DND-41 (cell line): ENCODE results near the gene IL4I1.

Source experiments
- ATAC-seq: fragments of 200-7000 bp; cut with Tn5 transposase; 3 replicates; pipeline ENCODE4 v1.9.1; 2021; ENCODE audit warnings: low read depth; ENCODE audit not compliant: insufficient read depth
- DNase-seq: peaks from one replicate; pipeline ENCODE4 v3.0.0-alpha.2; 2020
- H2AFZ ChIP-seq: 2 replicates; pipeline ENCODE4 v1.6.0; 2012; ENCODE audit warnings: low read depth, low read length
- H3K27ac ChIP-seq: 2 replicates; pipeline ENCODE4 v1.5.1; 2012; ENCODE audit warnings: low read length, inconsistent platforms
- H3K27me3 ChIP-seq: fragments of 200-600 bp; sonication (generic); 2 replicates; pipeline ENCODE4 v1.6.0; 2012; ENCODE audit warnings: low read length, mild to moderate bottlenecking, inconsistent platforms; ENCODE audit not compliant: insufficient read depth, poor library complexity
- H3K36me3 ChIP-seq: 2 replicates; pipeline ENCODE4 v1.5.1; 2012; ENCODE audit warnings: low read length, inconsistent platforms; ENCODE audit not compliant: insufficient read depth
- H3K4me1 ChIP-seq: 2 replicates; pipeline ENCODE4 v1.5.1; 2012; ENCODE audit warnings: mild to moderate bottlenecking, low read length; ENCODE audit not compliant: insufficient read depth
- H3K4me2 ChIP-seq: 2 replicates; pipeline ENCODE4 v1.6.0; 2012; ENCODE audit warnings: mild to moderate bottlenecking, moderate library complexity, low read length, inconsistent platforms; ENCODE audit not compliant: insufficient read depth
- H3K4me3 ChIP-seq, 2 experiments: fragments of 200-600 bp in 1 of 2; shearing (Covaris generic) in 1 of 2; 2 replicates each; pipeline ENCODE4 v1.5.1; 2012 to 2016; ENCODE audit warnings: inconsistent platforms in 2 of 2, low read length in 2 of 2, mild to moderate bottlenecking in 2 of 2, low read depth in 1 of 2, moderate library complexity in 1 of 2
- H3K79me2 ChIP-seq: 2 replicates; pipeline ENCODE4 v1.6.0; 2012; ENCODE audit warnings: low read length, inconsistent platforms; ENCODE audit not compliant: insufficient read depth
- H3K9ac ChIP-seq: 2 replicates; pipeline ENCODE4 v1.6.0; 2012; ENCODE audit warnings: low read depth, mild to moderate bottlenecking, inconsistent platforms, low read length, moderate library complexity
- H3K9me3 ChIP-seq: 2 replicates; pipeline ENCODE4 v1.5.1; 2012; ENCODE audit warnings: low read length, moderate library complexity, mild to moderate bottlenecking, inconsistent platforms; ENCODE audit not compliant: insufficient read depth, severe bottlenecking
- H4K20me1 ChIP-seq: 2 replicates; pipeline ENCODE4 v1.6.0; 2012; ENCODE audit warnings: low read length; ENCODE audit not compliant: insufficient read depth
- EZH2 ChIP-seq: IDR thresholded peaks from 3 replicates; pipeline ENCODE4 v1.6.1; 2012; ENCODE audit warnings: borderline replicate concordance, low read depth, mild to moderate bottlenecking, moderate library complexity, low read length, inconsistent platforms; ENCODE audit not compliant: severe bottlenecking
- TF ChIP-seq, protein P1 (sequence below): IDR thresholded peaks from 2 replicates; pipeline ENCODE4 v1.5.1; 2012; ENCODE audit warnings: borderline replicate concordance, low read length, moderate library complexity, mild to moderate bottlenecking; ENCODE audit not compliant: poor library complexity, severe bottlenecking; ENCODE audit errors: extremely low read depth

Gene IL4I1

DNA sequence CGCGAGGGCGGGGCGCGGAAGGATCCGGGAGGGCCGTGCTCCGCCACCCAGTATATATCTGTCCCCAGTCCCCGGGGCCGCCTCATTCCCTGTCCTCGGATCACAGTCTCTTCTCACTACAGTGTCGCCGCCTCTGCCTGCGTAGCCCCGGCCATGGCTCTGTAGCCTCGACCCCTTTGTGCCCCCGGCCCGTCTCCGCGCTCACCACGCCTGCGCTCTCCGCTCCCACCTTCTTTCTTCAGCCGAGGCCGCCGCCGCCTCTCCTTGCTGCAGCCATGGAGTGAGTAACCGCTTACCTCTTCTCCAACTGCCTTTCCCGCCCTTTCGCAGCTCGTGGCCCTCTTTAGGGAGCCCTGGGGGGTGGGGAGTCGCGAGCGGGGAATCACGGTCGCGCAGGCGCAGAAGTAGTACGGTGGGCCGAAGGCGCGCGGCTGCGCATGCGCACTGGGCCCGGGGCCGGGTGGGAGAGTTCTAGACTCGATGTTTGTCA is 32.5 kb upstream of the IL4I1 start, which contains the start of the genes ATF5 and NUP62:
TSS of gene ATF5 (plus strand) at position 85 of the 490 bp plus-strand sequence. CDS start 1,646 bp downstream, outside the sequence.
TSS of gene NUP62 (minus strand) at position 384 of the 490 bp plus-strand sequence. CDS start 19,697 bp downstream, outside the sequence.
- peaks cover 93% of the 10 kb centered on the region for H3K79me2 ChIP-seq
- H3K4me2 ChIP-seq, result peak within 1 kb of the TSS; percentile 76
- peaks cover 79% of the 10 kb centered on the region for H3K36me3 ChIP-seq
- peak within 1 kb of the TSS; percentile 97 for H3K4me3 ChIP-seq
- H3K9ac ChIP-seq, result peak within 1 kb of the TSS; percentile 94
- H2AFZ ChIP-seq, result peak within 1 kb of the TSS; percentile 78
- no peaks in the 10 kb centered on the region for H3K9me3 ChIP-seq
- H3K27ac ChIP-seq, result peak within 1 kb of the TSS; percentile 97
- no peak for TF ChIP-seq EZH2
- TF ChIP-seq, protein P1, sequence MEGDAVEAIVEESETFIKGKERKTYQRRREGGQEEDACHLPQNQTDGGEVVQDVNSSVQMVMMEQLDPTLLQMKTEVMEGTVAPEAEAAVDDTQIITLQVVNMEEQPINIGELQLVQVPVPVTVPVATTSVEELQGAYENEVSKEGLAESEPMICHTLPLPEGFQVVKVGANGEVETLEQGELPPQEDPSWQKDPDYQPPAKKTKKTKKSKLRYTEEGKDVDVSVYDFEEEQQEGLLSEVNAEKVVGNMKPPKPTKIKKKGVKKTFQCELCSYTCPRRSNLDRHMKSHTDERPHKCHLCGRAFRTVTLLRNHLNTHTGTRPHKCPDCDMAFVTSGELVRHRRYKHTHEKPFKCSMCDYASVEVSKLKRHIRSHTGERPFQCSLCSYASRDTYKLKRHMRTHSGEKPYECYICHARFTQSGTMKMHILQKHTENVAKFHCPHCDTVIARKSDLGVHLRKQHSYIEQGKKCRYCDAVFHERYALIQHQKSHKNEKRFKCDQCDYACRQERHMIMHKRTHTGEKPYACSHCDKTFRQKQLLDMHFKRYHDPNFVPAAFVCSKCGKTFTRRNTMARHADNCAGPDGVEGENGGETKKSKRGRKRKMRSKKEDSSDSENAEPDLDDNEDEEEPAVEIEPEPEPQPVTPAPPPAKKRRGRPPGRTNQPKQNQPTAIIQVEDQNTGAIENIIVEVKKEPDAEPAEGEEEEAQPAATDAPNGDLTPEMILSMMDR, result no peak
- ATAC-seq (peak; percentile 46), DNase-seq (peak; percentile 93)
- H3K27me3 ChIP-seq, result no peaks in the 10 kb centered on the region
- H4K20me1 ChIP-seq, result peaks cover 71% of the 10 kb centered on the region
- H3K4me1 ChIP-seq, result peaks cover 74% of the 10 kb centered on the region

DNA sequence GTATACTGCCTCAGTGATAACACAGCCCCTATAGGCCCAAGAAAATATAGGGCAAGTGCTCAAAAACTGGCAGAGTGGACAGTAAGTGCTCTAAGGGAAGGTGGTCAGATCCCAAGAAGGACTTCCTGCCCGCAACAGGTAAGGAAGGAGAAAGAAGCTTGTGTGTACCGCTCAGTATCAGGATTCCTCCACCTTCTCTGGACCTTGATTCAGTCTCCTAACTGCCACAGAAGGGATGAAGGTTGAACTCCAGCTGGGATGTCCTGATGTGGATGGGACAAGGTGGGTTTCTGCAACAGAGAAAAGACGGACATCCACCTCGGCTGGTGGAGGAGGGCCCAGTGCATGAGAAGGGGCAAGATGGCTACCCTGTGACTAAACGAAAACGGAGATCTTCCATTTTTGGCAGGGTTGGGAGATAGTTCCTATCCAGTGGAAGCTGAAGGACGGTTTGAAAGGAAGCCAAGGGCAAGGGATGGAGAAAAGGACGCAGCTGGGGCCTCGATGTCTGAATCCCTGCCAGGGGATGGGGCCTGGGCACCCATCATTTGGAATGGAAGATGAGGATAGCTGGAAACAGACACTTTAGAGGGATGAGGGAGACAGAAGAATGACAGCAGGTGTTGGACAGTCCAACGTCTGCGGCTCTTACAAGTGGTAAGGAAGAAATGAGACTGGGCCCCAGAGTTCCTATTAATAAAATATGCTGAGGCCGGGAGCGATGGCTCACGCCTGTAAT is 31.0 kb upstream of the IL4I1 start:
- ATAC-seq, result no peak
- Histone ChIP-seq H4K20me1 (peaks cover 75% of the 10 kb centered on the region), H2AFZ (no peak overlapping the region), H3K36me3 (peaks cover 84% of the 10 kb centered on the region), H3K79me2 (peaks cover 96% of the 10 kb centered on the region), H3K9ac (peak overlapping the region; percentile 94), H3K4me2 (peak overlapping the region; percentile 76), H3K27ac (peak overlapping the region; percentile 97), H3K9me3 (no peaks in the 10 kb centered on the region), H3K27me3 (no peaks in the 10 kb centered on the region), H3K4me1 (peaks cover 85% of the 10 kb centered on the region), H3K4me3 (peak overlapping the region; percentile 6 to 97; a peak in 3 of 4 replicates)
- no peak for TF ChIP-seq EZH2
- TF ChIP-seq, protein P1, result no peak
- DNase-seq, result no peak

GRCh38 chr19:49926515-49926914 is 29.8 kb upstream of the IL4I1 start:
- TF ChIP-seq, protein P1, result no peak
- no peak for TF ChIP-seq EZH2
- H3K9me3 ChIP-seq, result no peaks in the 10 kb centered on the region
- H3K36me3 ChIP-seq, result peaks cover 86% of the 10 kb centered on the region
- peak overlapping the region; percentile 94 for H3K9ac ChIP-seq
- no peak overlapping the region for H2AFZ ChIP-seq
- H3K27me3 ChIP-seq, result no peaks in the 10 kb centered on the region
- H3K79me2 ChIP-seq, result peaks cover 99% of the 10 kb centered on the region
- H3K27ac ChIP-seq, result peak overlapping the region; percentile 46; the same call in 1 of the 2 replicates
- no peak for DNase-seq
- peak overlapping the region in 1 of 2 experiments; percentile 97; a peak in 2 of 4 replicates for H3K4me3 ChIP-seq
- ATAC-seq, result no peak
- peaks cover 77% of the 10 kb centered on the region for H4K20me1 ChIP-seq
- peak overlapping the region; percentile 76 for H3K4me2 ChIP-seq
- peaks cover 89% of the 10 kb centered on the region for H3K4me1 ChIP-seq
